Fibroblast of lung (primary cell): ENCODE data around the gene DNAH17. TPM values are rescaled to one million over a fixed set of nuclear protein-coding genes. Genes with fewer than 3 reads are reported as not detected.

Source experiments
- DNase-seq, 2 donors: peaks; one replicate each; pipeline versions ENCODE4 v3.0.0 to v3.0.0-alpha.2; 2010; ENCODE audit warnings: low read depth in 2 of 2
- H2AFZ ChIP-seq: 2 replicates; pipeline ENCODE4 v1.5.1; 2012; ENCODE audit warnings: low read length, control low read depth, inconsistent platforms
- H3K27ac ChIP-seq: 2 replicates; pipeline ENCODE4 v1.5.1; 2011; ENCODE audit warnings: low read length, control low read depth; ENCODE audit not compliant: insufficient read depth
- H3K27me3 ChIP-seq: 2 replicates; pipeline ENCODE4 v1.5.1; 2011; ENCODE audit warnings: mild to moderate bottlenecking, low read length; ENCODE audit not compliant: control insufficient read depth, insufficient read depth
- H3K36me3 ChIP-seq: 2 replicates; pipeline ENCODE4 v1.5.1; 2011; ENCODE audit warnings: low read length; ENCODE audit not compliant: control insufficient read depth, insufficient read depth
- H3K4me1 ChIP-seq: 2 replicates; pipeline ENCODE4 v1.5.1; 2011; ENCODE audit warnings: low read length; ENCODE audit not compliant: control insufficient read depth, insufficient read depth; ENCODE audit errors: extremely low read depth
- H3K4me2 ChIP-seq: 2 replicates; pipeline ENCODE4 v1.5.1; 2011; ENCODE audit warnings: low read length, control low read depth; ENCODE audit not compliant: insufficient read depth; ENCODE audit errors: extremely low read depth
- H3K4me3 ChIP-seq, 4 experiments: fragments of 200-600 bp in 1 of 4; sonication (generic) in 1 of 4; replicated peaks in 1 of 4; 2 replicates each; pipeline ENCODE4 v1.5.1; 2011 to 2016; ENCODE audit warnings: low read length in 4 of 4, low read depth in 3 of 4, mild to moderate bottlenecking in 3 of 4, control low read depth in 2 of 4, inconsistent platforms in 1 of 4, mixed read lengths in 1 of 4; ENCODE audit not compliant: insufficient read depth in 1 of 4; ENCODE audit errors: control extremely low read depth in 1 of 4
- H3K79me2 ChIP-seq: 2 replicates; pipeline ENCODE4 v1.5.1; 2012; ENCODE audit warnings: mild to moderate bottlenecking, low read length, inconsistent platforms; ENCODE audit not compliant: control insufficient read depth, insufficient read depth
- H3K9ac ChIP-seq: 2 replicates; pipeline ENCODE4 v1.5.1; 2011; ENCODE audit warnings: mild to moderate bottlenecking, low read length, control low read depth; ENCODE audit not compliant: insufficient read depth
- H3K9me3 ChIP-seq: 2 replicates; pipeline ENCODE4 v1.5.1; 2012; ENCODE audit warnings: low read depth, low read length; ENCODE audit not compliant: control insufficient read depth, insufficient read depth
- H4K20me1 ChIP-seq: 2 replicates; pipeline ENCODE4 v1.5.1; 2011; ENCODE audit warnings: low read length; ENCODE audit not compliant: control insufficient read depth, insufficient read depth; ENCODE audit errors: extremely low read depth
- EZH2 ChIP-seq: IDR thresholded peaks from 2 replicates; pipeline ENCODE4 v1.5.1; 2012; ENCODE audit warnings: low read length, control low read depth, mild to moderate bottlenecking; ENCODE audit errors: missing control alignments
- polyA plus RNA-seq, 2 donors: library from polyadenylated mRNA; depleted of rRNA in 1 of 2; stranded (reverse) in 1 of 2; unstranded in 1 of 2; fragments of >200 nt; gene quantifications; 2 replicates each; pipeline ENCODE4 v1.2.1, GENCODE V29; 2011 to 2012; ENCODE audit warnings: missing spikeins in 1 of 2
- total RNA-seq: library from RNA; depleted of rRNA; stranded (reverse); fragments of >200 nt; gene quantifications from 2 replicates; pipeline ENCODE4 v1.2.1, GENCODE V29; 2014
- TF ChIP-seq, protein P1 (sequence below), 2 donors: IDR thresholded peaks in 1 of 2; conservative IDR thresholded peaks in 1 of 2; 1 replicate in 1 of 2; 2 replicates in 1 of 2; pipeline ENCODE4 v1.5.1; 2011 to 2012; ENCODE audit warnings: low read length in 2 of 2, control low read depth in 1 of 2, inconsistent platforms in 1 of 2, low read depth in 1 of 2, mild to moderate bottlenecking in 1 of 2

Gene DNAH17
- total and polyA plus RNA-seq, 2 donors (not counting 1 experiment from before 2014, with no cell fraction given), result not detected

DNA sequence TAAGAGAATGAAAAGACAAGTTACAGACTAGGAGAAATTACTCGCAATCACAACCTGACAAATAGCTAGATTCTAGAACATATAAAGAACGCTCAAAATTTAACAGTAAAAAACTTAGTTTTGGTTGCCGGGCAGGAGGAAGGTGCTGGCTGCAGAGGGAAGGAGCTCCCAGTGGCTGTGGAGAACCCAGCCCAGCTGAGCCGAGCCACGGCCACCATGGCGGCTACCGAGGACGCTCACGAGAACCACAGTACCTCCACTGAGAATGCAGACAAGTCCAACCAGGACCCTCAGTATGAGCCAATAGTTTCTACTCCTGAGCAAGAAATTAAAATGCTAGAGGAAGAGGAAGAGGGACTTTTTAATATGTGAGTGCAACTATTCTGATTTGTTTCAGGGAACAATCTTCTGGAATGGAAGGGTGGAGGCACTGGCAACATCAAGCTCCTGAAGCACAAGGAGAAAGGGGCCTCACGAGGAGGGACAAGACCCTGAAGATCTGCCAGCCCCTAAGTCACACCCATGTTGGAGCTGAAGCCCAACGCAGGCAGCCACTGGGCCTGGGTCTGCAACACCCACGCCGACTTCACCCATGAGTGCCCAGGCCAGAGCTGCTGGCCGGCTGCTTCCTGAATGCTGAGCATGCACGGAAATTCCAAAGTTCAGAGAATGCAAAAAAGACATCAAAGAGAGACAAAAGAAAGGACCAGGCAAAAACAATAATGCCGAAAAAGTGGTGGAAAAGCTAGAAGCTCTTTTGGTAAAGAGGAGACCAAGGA lies 55.0 kb downstream of the DNAH17 start:
- no peak for DNase-seq
- H4K20me1 ChIP-seq, result no peaks in the 10 kb centered on the region
- H3K36me3 ChIP-seq, result no peaks in the 10 kb centered on the region
- no peak overlapping the region for H3K4me3 ChIP-seq
- no peaks in the 10 kb centered on the region for H3K79me2 ChIP-seq
- no peaks in the 10 kb centered on the region for H3K9me3 ChIP-seq
- no peak overlapping the region for H3K4me2 ChIP-seq
- TF ChIP-seq EZH2, result no peak
- TF ChIP-seq, protein P1, sequence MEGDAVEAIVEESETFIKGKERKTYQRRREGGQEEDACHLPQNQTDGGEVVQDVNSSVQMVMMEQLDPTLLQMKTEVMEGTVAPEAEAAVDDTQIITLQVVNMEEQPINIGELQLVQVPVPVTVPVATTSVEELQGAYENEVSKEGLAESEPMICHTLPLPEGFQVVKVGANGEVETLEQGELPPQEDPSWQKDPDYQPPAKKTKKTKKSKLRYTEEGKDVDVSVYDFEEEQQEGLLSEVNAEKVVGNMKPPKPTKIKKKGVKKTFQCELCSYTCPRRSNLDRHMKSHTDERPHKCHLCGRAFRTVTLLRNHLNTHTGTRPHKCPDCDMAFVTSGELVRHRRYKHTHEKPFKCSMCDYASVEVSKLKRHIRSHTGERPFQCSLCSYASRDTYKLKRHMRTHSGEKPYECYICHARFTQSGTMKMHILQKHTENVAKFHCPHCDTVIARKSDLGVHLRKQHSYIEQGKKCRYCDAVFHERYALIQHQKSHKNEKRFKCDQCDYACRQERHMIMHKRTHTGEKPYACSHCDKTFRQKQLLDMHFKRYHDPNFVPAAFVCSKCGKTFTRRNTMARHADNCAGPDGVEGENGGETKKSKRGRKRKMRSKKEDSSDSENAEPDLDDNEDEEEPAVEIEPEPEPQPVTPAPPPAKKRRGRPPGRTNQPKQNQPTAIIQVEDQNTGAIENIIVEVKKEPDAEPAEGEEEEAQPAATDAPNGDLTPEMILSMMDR (conservative IDR thresholded peaks at IDR 0.05 in 1 of 2, IDR thresholded peaks at IDR 0.05 in 1 of 2; ENCODE audit: low read depth in 1 of 2, low read length in 2 of 2), result no peak
- no peak overlapping the region for H3K9ac ChIP-seq
- no peaks in the 10 kb centered on the region for H3K4me1 ChIP-seq
- no peak overlapping the region for H2AFZ ChIP-seq
- H3K27me3 ChIP-seq, result no peaks in the 10 kb centered on the region
- no peak overlapping the region for H3K27ac ChIP-seq

DNA sequence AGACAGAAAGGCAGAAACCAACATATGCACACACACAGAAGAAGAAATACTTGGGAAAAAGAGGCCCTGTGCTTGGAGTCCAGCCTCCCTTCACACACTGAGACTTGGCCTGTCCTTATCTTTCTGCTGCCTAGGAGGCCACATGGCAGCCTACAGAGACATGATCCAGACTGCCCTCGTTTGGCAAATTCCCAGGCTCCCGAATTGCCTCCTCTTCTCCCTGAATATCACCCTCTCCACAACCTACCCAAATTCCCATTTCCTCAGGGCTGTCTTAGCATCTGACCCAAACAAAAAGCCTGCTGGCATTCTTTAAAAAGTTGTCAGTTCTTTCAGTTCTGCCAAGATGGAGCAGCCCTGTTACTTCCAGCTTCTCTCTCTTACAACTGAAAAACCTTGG lies 59.8 kb downstream of the DNAH17 start:
- Histone ChIP-seq H3K9me3 (no peaks in the 10 kb centered on the region), H2AFZ (no peak overlapping the region), H3K79me2 (no peaks in the 10 kb centered on the region), H3K36me3 (no peaks in the 10 kb centered on the region), H3K27me3 (no peaks in the 10 kb centered on the region), H3K4me3 (no peak overlapping the region), H4K20me1 (no peaks in the 10 kb centered on the region), H3K4me1 (no peaks in the 10 kb centered on the region), H3K27ac (no peak overlapping the region), H3K4me2 (no peak overlapping the region), H3K9ac (no peak overlapping the region)
- no peak for TF ChIP-seq EZH2
- TF ChIP-seq, protein P1 (conservative IDR thresholded peaks at IDR 0.05 in 1 of 2, IDR thresholded peaks at IDR 0.05 in 1 of 2; ENCODE audit: low read depth in 1 of 2, low read length in 2 of 2), result no peak
- DNase-seq, result peak in 1 of 2 donors; percentile 6

DNA sequence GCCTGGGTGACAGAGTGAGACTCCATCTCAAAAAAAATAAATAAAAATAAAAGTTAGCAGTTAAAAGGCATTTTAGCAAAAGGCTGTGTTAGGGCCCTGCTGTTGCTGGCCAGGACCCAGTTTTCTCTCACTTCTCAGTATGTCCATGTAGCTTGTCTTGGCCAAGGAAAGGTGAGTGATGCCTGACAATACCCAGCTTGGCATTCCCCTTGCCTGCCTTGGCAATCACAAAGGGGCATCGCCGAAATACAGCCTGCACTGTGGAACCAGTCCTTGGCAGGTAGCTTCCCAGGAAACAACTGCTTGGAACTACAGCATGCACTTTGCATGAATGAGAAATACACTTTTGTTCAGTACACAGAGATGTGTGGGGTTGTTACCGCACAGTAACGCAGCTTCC lies 61.7 kb downstream of the DNAH17 start:
- Histone ChIP-seq H3K9me3 (no peaks in the 10 kb centered on the region), H3K9ac (no peak overlapping the region), H3K4me1 (no peaks in the 10 kb centered on the region), H3K4me3 (no peak overlapping the region), H3K79me2 (no peaks in the 10 kb centered on the region), H4K20me1 (no peaks in the 10 kb centered on the region), H3K27ac (no peak overlapping the region), H3K27me3 (peaks cover 4% of the 10 kb centered on the region), H3K36me3 (no peaks in the 10 kb centered on the region), H2AFZ (no peak overlapping the region), H3K4me2 (no peak overlapping the region)
- DNase-seq, result no peak
- no peak for TF ChIP-seq EZH2
- TF ChIP-seq, protein P1 (conservative IDR thresholded peaks at IDR 0.05 in 1 of 2, IDR thresholded peaks at IDR 0.05 in 1 of 2; ENCODE audit: low read depth in 1 of 2, low read length in 2 of 2), result no peak
